Left lung (tissue), 10 donors: Measurements from ENCODE around the gene RPL3. TPM values are rescaled to one million over a fixed set of nuclear protein-coding genes. Genes with fewer than 3 reads are reported as not detected.
A peak's percentile ranks its signal among the peaks of the same experiment; 100 is the strongest.

Experiments used
- ATAC-seq: fragments of 200-7000 bp; cut with Tn5 transposase; one replicate; pipeline ENCODE4 v1.9.1; 2020; ENCODE audit warnings: moderate library complexity
- DNase-seq, 4 donors: peaks; one replicate each; pipeline ENCODE4 v3.0.0-alpha.2; 2013 to 2020
- H3K27ac ChIP-seq, 2 donors: fragments of 200-600 bp; sonication (generic) in 1 of 2; one replicate each; pipeline versions ENCODE4 v1.5.0 to v1.8.0; 2020 to 2021
- H3K27me3 ChIP-seq, 2 donors: fragments of 200-600 bp; sonication (generic) in 1 of 2; one replicate each; pipeline versions ENCODE4 v1.5.0 to v1.8.0; 2020 to 2021
- H3K36me3 ChIP-seq, 2 donors: fragments of 200-600 bp; sonication (generic) in 1 of 2; one replicate each; pipeline versions ENCODE4 v1.5.0 to v1.8.0; 2020 to 2021
- H3K4me1 ChIP-seq, 2 donors: fragments of 200-600 bp; one replicate each; pipeline ENCODE4 v1.8.0; 2021
- H3K4me3 ChIP-seq, 2 donors: fragments of 200-600 bp; sonication (generic) in 1 of 2; one replicate each; pipeline versions ENCODE4 v1.5.0 to v1.8.0; 2020 to 2021; ENCODE audit warnings: mild to moderate bottlenecking in 1 of 2
- H3K9me3 ChIP-seq, 2 donors: fragments of 200-600 bp; sonication (generic) in 1 of 2; one replicate each; pipeline versions ENCODE4 v1.5.0 to v1.8.0; 2020 to 2021
- intact Hi-C, 2 donors: fragments of 100-400 bp; cut with DNase I; formaldehyde crosslinking; loops; one replicate each; pipeline versions ENCODE4 v1.11.2 to v1.14.2; 2022
- polyA plus RNA-seq, 6 donors: library from polyadenylated mRNA; unstranded; fragments of 120-200 nt; gene quantifications; one replicate each; pipeline ENCODE4 v1.2.1, GENCODE V29; 2013; ENCODE audit not compliant: insufficient read length in 6 of 6
- total RNA-seq, 2 donors: library from RNA; stranded (reverse); fragmentation: NEBNext Ultra II Directional; extraction: Animal tissue kit (Norgen Biotek cat#: 25700); gene quantifications; one replicate each; pipeline ENCODE4 v1.2.1, GENCODE V29; 2021
- TF ChIP-seq, protein P1 (sequence below), 2 donors: fragments of 200-600 bp; sonication (generic) in 1 of 2; IDR thresholded peaks; one replicate each; pipeline versions ENCODE4 v1.5.0 to v1.8.0; 2021; ENCODE audit warnings: antibody characterized with exemption in 2 of 2
- donor health status: DM: no; HTN: yes; CAD: no.
- donor health status: DM: no; HTN: no; CAD: no.

The RPL3 gene
- total and polyA plus RNA-seq, 8 donors = 1,506 to 3,842 (median 3,632) TPM

GRCh38 chr22:39280250-39280649 is 39.2 kb downstream of the RPL3 start:
- DNase-seq (no peak), ATAC-seq (no peak)
- peaks cover 3 to 61% of the 10 kb centered on the region in 2 donors for H3K4me1 ChIP-seq
- H3K4me3 ChIP-seq = no peak overlapping the region
- peak overlapping the region in 1 of 2 donors; percentile 23 for H3K27ac ChIP-seq
- no peaks in the 10 kb centered on the region for H3K36me3 ChIP-seq
- TF ChIP-seq, protein P1, sequence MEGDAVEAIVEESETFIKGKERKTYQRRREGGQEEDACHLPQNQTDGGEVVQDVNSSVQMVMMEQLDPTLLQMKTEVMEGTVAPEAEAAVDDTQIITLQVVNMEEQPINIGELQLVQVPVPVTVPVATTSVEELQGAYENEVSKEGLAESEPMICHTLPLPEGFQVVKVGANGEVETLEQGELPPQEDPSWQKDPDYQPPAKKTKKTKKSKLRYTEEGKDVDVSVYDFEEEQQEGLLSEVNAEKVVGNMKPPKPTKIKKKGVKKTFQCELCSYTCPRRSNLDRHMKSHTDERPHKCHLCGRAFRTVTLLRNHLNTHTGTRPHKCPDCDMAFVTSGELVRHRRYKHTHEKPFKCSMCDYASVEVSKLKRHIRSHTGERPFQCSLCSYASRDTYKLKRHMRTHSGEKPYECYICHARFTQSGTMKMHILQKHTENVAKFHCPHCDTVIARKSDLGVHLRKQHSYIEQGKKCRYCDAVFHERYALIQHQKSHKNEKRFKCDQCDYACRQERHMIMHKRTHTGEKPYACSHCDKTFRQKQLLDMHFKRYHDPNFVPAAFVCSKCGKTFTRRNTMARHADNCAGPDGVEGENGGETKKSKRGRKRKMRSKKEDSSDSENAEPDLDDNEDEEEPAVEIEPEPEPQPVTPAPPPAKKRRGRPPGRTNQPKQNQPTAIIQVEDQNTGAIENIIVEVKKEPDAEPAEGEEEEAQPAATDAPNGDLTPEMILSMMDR (IDR thresholded peaks at IDR 0.05) = no peak
- intact Hi-C loops = no loop called here
- peaks cover 0 to 12% of the 10 kb centered on the region in 2 donors for H3K9me3 ChIP-seq
- H3K27me3 ChIP-seq = peaks cover 0 to 22% of the 10 kb centered on the region in 2 donors

DNA sequence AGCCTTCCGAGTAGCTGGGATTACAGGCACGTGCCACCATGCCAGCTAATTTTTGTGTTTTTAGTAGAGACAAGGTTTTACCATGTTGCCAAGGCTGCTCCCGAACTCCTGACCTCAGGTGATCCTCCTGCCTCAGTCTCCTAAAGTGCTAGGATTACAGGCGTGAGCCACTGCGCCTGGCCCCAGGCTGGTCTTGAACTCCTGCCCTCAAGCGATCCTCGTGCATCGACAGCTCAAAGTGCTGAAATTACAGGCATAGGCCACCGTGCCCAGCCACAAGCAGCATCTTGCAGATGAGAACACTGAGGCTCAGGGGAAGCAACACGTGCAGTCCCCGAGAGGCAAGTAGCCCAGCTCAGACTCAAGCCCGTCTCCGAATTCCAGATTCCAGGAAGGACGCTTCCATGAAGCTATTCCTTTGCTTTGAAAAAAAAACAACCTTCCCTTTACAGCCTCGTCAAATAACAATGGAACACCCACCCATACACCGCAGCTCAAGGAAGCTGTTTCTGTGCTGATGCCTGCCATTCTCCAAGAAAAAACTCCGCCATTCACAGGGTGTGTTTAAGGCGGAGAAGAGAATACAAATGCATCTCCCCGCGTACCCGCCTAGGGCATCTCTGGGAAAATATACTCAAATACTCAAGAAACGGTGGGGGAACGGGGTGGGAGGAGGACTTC is 40.1 kb downstream of the RPL3 start:
- TF ChIP-seq, protein P1 (IDR thresholded peaks at IDR 0.05) = no peak
- peak overlapping the region; percentile 13 to 23 for H3K27ac ChIP-seq
- H3K27me3 ChIP-seq = peaks cover 0 to 22% of the 10 kb centered on the region in 2 donors
- no peak overlapping the region for H3K4me3 ChIP-seq
- no peak for DNase-seq
- peaks cover 0 to 4% of the 10 kb centered on the region in 2 donors for H3K9me3 ChIP-seq
- intact Hi-C loops = no loop called here
- H3K4me1 ChIP-seq = peaks cover 3 to 61% of the 10 kb centered on the region in 2 donors
- no peak for ATAC-seq
- H3K36me3 ChIP-seq = no peaks in the 10 kb centered on the region

DNA sequence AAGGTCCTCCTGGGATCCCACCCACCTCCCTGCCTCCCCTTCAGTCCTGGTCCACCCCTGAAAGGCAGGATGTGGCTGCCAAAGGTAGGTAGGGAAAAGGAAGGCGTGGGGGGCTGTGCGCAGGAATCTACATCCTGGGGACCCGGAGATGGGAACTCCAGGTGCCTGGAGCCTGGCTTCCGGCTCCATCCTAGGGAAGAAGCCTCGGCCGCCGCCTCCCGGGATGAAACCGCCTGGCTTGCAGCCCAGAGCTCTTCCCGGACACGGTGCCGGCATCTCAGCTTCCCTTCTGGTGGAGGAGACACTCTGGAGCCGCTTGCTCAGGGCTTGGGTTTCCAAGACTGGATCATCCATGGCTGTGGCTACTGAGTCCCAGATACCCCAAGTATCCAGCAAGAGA is 41.4 kb downstream of the RPL3 start:
- H3K27ac ChIP-seq = peak overlapping the region in 1 of 2 donors; percentile 42
- H3K9me3 ChIP-seq = peaks cover 0 to 4% of the 10 kb centered on the region in 2 donors
- peaks cover 0 to 51% of the 10 kb centered on the region in 2 donors for H3K4me1 ChIP-seq
- no peak for DNase-seq
- H3K27me3 ChIP-seq = peaks cover 0 to 22% of the 10 kb centered on the region in 2 donors
- ATAC-seq = no peak
- no peak overlapping the region for H3K4me3 ChIP-seq
- TF ChIP-seq, protein P1 (IDR thresholded peaks at IDR 0.05) = no peak
- H3K36me3 ChIP-seq = no peaks in the 10 kb centered on the region
- intact Hi-C loops = no loop called here

- intact Hi-C loops = no loop called here
- peak overlapping the region in 1 of 2 donors; percentile 42 for H3K27ac ChIP-seq
Measured at GRCh38 chr22:39277142-39277607, 42.2 kb downstream of the RPL3 start.

More at GRCh38 chr22:39277142-39277607, 42.2 kb downstream of the RPL3 start:
- Histone ChIP-seq H3K4me1 (peaks cover 0 to 43% of the 10 kb centered on the region in 2 donors), H3K36me3 (no peaks in the 10 kb centered on the region), H3K27me3 (peaks cover 0 to 22% of the 10 kb centered on the region in 2 donors), H3K4me3 (no peak overlapping the region), H3K9me3 (peaks cover 0 to 4% of the 10 kb centered on the region in 2 donors)
- no peak for DNase-seq
- TF ChIP-seq, protein P1 (IDR thresholded peaks at IDR 0.05) = no peak
- peak; percentile 84 for ATAC-seq
